SHP77 treated with DMSO at 0.1 percent for 48 hours (cell line): Measurements from ENCODE around the gene MAPKAP1.

Source experiments
- DNase-seq: peaks from one replicate; lab custom pipeline; 2025; lab: John Stamatoyannopoulos, UW

MAPKAP1 gene

DNA sequence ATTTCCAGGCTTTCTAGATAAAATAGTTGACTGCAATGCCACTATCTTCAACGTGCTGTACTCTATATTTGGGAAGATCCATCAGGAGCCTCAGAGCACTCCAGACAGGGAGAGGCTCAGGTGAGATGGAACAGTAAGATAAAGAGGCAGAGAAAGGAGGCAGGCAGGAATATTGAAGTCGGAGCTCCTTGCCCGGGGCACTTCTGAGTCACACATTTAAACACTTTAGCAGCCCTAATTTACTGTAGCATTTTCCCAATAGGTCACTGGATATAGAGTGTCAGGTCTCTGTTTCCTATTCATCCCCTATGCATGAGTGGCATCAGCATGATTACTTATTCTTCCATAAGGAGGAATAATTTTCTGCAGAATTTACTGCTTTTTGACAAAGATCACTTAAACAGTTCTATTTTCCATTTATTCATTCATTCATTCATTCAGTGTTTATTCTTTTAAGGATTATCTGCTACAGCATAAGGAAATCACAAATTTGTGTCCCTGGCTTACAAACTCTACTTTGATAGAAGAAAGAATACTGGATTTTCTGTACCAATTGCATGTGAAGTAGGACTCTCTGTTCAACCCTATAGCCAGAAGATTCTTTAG is 170.7 kb downstream of the MAPKAP1 start:
- no peak for DNase-seq

DNA sequence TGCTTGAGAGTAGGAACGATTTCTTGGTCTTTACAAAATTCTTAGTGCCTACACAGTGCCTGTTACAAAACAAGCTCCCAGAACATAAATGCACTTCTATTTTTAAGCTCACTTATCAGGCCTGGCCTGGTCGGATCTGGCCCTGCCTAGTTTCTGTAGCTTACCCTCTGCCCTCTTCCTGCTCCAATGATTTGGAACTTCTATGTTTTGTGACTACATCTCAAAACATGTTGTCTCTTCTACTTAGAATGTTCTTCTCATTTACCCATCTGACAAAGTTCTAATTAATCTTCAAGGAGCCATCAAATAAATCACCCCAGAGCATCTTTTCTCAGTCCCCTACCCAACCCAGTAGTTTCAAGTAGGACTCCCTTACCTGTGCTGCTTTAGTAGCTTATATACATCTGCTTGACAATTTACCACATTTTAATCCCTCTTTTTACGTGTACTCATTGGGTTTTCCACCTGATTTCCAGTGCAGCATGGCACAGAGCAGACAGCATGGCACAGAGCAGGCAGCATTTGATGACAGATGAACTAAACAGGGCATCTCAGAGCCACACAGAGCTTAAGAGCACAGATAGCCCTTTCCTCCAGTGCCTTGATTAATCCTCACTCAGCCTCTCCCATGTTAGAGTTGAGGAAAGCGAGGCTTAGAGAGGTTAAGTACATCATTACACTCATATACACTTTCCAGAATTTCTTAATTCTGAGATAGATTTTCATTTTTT is 171.9 kb downstream of the MAPKAP1 start:
- no peak for DNase-seq

DNA sequence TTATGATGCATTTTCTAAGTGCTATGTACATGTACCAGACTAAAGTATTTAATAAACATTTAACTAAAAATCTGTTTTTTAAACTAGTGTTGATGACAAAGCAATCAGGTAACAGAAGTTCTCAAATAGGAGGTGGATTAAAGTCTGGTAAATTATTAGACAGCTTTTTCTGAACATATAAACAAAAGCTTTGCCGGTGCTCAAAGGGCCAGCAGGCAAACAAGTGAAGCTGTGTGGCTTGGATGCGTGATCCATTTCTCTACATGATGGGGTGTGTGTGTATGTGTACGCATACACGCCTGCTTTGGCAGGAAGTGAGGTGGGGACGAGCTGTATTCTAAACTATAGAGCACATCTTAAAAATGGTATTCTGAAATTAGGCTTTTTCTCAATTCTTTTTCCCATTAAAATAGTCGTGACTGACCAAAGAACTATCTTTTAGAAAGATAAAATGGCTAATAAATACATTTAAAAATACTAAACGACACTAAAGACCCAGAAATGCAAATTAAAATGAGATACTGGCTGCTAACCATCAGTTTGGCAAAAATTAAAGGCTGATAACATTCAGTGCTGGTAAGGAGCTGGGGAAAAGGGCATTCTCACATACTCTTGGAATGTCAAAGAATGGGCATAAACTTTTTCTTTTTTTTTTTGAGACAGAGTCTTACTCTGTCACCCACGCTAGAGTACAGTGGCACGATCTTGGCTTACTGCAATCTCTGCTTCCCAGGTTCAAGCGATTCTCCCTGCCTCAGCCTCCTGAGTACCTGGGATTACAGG is 174.0 kb downstream of the MAPKAP1 start:
- DNase-seq = no peak

DNA sequence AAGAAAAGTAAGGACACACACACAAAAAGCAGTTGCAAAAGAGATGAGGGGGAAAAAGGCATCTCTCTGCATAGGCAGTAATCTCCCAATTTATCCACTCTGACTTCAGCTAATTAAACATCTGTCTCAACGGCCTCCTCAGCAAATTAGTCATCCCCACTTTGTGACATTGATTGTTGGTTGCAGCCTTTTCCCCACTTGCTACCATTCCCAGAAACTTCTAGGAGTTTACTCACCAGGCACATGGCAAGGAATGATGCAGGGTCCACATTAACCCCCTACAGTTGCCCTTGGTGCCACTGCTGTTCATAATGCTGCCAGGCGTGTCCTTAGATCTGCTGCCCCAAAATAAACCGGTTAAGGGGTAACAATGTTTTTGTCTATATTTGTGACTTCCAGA is 174.6 kb downstream of the MAPKAP1 start:
- DNase-seq = no peak

DNA sequence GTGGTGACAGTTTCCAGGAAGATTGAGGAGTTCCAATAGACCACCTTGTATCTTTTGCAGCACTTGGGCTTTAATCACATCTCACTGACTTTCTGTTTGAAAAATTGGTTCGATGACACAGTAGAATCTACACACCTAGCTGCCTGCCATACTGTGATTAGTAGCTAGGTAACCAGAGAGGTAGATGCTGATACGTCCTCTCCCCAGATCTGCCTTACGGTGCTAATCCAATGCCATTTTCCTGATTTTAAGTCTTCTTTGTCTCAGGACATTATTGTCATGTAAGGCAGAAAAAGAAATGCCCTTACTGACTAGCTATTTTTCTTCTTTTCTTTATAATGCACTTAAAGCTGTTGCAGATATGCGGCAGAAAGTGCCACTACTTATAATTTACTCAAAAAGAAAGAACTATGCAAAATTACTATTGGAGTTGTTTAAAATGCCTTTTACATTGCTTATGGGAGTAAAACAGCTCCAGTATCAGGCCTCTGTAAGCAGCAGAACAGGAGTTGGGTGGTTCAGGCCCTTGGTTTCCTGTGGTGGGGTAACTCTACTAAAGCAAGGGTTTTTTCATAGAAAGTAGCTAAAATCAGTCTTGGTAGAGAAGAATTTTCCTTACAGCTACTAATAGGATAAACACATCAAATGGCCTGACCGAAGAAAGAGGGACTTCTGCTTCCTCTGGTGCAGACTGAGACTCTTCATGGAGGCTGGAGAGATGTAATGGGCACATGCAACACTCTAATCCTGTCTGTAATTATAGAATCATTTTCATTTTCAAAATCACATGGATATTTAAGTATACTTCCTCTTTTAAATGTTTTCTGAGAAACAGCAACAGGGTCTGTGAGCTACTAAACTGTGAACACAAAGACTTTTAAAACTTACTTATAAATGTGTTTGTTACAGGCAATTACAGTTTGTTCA is 177.2 kb downstream of the MAPKAP1 start:
- DNase-seq = no peak

DNA sequence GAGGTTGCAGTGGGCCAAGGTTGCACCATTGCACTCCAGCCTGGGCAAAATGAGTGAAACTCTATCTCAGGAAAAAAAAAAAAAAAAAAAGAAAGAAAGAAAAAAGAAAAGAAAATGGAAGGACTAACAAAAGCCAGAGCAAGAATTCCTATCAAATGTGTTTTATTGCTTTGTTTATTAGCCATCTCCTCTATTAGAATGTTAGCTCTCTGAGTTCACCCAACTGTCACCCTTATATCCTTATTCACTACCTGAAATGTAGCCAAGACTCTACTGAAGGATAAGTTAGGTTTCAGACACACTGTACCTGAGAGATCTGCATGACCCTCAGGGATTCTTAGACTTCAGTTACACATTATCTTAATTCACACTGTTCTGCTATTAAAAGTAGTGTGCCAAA is 177.9 kb downstream of the MAPKAP1 start:
- DNase-seq = no peak

DNA sequence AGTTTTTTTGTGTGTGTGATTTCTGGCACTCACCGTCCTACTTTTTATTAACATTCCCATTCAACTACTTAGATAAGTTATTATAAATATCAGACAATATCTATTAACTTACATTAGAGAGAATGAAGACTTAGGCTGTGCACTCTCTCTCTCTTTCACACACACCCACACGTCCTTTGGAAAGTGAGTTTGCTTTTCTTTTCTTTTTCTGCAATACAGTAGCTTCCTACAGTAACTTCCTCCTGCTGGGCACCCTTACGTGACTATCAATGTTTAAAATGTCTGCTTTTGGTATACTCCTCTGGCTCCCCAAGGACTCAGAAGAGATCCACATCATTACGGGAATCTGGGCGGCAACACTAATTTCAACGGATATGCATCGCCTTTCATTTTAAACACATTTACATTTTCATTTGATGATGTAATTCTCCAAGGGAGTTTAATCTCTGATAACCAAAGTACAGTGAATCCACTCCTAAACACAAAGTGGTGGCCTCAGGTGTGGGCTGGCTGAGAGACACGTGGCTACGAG is 179.5 kb downstream of the MAPKAP1 start:
- DNase-seq = no peak

DNA sequence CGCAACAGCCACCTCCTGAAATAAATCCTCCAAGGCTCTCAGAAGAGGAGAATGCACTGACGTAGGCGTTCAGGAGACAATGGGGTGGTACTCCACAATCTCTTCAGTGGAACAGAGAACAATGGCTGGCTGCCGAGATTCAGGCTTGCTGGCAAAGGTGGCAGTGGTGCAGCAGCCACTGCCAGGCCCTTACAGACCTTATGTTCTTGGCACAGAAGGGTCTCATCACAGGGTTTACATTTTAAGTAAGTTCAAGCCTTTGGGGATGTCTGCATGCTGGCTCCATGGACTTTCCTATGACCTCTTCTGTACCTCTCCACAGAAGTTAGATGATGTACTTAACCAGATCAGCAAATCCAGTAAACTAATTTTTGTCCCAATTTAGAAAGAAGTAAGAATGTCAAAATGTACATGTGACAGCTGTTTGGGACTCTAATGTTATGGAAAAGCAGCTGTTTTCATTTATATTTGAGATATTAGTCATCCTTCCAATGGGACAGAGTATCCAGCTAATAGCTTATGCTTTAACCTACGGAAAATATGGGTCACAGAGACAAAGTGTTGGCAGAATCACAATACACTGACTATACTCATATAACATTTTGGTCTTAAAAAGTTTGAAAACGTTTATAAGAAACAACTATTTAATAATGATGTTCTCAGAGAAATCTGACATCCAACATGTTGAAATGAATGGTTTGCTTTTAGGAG is 180.9 kb downstream of the MAPKAP1 start:
- DNase-seq = no peak

DNA sequence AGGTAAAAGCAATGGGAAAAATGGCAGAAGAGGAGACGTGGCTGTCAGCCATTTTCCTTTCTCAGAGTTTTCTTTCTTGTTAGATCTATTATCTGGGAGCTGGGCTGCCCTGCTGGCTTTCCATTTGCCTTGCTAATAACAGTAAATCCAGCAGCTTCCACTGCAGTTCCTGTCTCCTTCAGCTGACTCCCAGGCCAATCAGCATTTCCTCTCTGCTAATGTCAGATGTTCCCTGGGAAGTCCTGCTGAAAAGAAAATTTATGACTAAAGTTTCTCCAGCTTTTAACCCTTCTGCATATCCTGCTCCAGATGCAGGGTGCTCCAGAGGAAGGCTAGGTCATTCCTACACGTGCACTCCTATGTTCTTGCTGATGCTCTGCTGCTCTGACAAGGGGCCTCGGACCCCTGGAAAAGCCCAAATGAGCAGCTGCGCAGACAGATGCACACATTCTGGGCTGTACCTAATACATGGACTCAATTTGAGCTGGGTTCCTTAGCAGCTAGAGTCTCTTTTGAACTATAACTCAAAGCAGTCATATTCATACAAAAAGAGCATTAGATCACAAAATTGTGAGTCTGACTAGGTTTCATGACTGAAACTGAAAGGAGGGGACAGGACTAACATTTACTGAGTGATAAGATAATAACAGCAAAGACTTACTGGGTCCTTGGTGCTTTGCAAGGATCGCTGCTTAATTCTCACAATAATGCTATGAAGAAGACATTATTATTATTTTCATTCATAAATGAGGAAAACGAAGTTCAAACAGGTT is 182.2 kb downstream of the MAPKAP1 start:
- no peak for DNase-seq

DNA sequence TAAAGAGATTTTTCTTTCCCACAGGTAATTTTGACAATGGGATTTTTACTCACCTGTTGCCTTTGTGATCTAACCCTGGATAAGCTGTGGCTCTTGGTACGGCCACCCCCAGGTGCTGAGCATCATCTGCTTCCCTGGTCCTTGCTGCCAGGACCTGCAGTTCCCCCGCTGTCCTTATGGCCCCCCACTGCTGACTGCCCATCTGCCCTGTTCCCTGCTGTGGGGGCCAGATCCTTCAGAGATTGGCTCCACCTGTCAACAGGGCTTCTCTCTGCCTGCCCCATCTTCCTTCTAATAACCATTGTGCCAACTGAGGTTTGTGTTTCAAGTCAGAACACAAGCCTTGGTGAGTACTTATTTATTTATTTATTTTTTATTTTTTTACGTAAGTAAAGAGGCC is 183.3 kb downstream of the MAPKAP1 start:
- no peak for DNase-seq

DNA sequence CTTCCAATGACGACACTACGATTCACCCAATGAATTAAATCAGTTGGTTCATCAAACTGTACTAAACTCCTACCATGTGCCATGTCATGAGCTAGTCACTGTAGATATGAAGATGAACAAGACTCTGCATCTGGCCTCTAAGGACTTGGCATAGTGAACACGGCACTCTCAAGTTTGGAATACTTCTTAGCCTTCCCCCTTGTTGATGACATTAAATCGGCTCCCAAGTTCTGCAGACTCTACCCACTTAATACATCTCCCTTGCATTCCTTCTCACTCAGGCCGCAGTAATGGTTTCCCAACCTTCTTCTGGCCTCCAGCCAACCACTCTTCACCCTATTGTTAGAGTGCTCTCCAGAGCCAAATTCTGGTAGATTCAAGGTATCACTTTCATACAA is 184.7 kb downstream of the MAPKAP1 start:
- DNase-seq = no peak

DNA sequence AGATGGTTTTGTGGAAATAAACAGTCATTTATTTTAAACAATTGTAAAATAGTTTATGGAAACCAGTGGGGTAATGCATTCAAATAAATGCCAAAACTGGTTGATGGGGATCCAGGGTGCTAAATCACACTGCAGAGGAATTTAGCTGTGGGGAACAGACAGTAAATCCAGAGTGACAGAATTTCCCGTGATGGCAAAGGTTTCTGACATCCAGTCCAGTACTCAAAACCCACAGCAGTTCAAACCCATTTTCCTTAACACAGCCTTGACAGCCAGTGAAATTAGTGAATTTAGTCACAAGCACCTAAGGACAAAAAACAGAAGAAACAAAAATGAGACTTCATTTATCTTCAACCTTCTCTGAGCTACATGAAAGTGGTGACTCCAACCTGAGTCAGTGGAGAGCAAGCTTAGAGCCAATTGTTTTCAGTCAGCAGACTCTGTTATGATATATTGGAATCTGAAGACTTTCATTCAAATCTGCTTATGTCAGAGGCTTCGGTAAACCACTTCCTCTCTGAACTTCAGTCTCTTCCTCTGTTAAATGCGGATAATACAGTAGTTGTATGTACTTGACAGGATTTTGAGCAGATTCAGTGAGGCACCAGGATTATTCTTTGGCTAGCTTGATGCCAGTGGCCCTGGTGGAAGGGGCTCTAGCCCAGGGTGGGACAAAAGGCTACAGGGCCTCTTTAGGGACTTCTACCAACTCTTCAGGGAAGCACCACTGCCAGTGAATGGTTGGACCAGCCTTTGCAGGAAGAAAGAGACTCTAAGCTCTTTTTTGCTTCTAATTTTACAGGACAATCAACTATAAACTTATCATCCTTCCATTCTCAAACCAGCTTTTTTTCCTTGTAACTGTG is 185.3 kb downstream of the MAPKAP1 start:
- DNase-seq = no peak

DNA sequence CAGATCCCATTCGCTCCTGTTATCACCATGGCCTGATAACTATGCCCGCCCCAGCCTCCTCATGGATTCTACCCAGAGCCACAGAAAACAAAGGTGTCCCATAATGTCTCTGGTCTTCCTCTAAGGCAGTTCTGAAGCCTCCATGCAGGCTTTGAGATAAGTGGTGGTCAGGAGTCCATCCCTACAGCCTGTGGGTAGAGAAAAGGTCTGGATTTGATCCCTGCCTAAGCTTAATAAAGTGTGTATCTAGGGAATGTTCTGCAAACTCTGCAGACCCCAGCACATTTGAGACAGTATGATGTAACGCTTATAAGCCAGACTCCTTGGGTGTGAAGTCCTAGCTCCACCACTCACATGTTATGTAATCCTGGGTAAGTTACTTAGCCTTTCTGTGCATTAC is 187.3 kb downstream of the MAPKAP1 start:
- no peak for DNase-seq

DNA sequence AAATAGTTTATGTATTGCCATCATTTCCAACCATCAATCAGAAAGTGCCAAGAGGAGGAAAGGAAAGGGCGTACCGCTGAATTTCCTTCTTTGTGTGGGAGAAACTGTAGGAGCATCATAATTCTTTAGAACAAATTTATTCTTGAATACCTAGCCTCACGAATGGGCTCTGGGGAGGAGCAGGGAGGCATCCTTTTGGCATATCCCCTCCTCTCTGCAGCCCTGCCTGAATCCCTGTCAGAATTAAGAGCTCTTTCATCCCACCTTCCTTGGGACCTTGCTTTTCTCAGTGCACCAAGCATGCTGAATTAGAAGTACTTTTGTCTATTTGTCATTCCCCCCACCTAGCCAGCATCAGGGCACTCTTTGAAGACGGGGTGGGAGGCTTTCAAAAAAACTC is 189.4 kb downstream of the MAPKAP1 start:
- no peak for DNase-seq

DNA sequence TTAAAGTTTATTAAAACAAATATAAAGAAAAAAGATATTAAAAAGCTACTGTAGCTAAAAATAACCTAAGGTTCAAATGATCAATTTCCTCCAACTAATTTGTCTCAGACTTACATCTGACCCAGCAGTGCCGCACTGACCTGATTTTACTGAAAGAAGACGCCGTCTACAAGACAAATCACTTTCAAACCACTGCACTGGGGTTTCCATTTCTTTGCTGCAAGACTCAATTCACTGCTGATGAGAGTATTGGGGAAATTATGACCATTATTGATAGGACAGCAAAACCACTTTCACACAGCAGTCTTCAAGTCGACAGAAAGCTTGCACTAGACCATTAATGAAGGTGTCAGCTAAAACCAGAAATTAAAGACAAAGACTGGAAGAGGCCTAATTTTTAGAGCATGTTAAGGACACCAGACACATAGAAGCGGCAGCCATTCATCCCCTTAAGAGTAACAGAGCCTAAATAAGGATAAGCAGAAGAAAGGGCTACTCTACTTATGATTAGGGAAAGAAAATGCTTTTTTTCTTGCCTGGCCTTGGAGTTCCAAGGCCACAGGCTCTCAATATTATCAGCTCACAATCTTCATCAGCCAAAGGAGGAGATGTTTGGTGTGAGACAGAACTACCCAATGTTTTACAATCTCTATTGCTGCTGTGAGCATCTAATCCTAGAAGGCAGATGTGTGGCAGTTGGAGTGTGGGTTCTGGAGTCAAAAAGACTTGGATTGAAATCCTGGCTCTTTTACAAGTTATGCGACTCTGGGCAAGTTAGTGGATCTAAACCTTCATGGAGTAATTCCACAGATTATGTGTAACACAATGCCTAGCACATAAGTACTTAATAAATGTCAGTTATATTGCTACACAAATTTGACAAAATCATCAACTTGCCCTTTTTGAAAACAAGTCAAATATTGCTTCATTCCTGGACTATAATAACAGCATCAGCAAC is 190.7 kb downstream of the MAPKAP1 start:
- DNase-seq = no peak

DNA sequence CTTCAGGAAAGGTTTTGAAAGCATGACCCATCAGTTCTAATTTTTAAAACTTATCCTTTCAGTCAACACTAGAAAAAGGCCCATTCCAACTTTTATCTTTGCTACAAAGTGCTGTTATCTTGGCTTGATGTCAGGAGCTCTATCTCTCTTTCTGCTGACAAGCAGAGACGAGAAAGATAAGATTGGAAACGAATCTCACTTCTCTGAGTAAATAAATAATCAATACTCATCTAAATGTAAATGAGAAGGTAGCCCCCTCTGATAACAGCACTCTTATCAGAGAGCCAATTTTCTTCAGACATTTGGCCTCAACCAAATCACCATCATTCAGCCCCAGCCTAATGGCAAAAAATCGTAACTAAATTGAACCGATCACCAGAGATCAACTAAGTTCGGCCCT is 191.7 kb downstream of the MAPKAP1 start:
- no peak for DNase-seq

DNA sequence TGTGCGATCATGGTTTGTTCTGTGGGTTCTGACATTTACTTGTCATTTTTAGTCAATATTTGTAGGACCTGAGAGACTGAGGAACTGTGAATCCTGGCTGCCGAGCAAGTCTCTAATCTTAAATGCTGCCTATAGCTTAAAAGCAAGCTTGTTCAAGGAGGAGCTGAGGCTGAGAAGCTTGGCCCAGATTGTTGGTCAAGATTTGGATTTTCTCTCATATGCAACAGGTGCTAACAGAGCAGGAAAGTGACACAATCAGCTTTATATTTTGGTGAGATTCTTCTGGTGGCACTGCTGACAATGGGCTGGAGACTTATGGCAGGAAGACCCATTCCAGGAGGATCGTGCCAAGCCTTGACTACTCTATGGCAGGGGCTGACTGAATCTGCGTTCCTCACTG is 192.5 kb downstream of the MAPKAP1 start:
- no peak for DNase-seq

DNA sequence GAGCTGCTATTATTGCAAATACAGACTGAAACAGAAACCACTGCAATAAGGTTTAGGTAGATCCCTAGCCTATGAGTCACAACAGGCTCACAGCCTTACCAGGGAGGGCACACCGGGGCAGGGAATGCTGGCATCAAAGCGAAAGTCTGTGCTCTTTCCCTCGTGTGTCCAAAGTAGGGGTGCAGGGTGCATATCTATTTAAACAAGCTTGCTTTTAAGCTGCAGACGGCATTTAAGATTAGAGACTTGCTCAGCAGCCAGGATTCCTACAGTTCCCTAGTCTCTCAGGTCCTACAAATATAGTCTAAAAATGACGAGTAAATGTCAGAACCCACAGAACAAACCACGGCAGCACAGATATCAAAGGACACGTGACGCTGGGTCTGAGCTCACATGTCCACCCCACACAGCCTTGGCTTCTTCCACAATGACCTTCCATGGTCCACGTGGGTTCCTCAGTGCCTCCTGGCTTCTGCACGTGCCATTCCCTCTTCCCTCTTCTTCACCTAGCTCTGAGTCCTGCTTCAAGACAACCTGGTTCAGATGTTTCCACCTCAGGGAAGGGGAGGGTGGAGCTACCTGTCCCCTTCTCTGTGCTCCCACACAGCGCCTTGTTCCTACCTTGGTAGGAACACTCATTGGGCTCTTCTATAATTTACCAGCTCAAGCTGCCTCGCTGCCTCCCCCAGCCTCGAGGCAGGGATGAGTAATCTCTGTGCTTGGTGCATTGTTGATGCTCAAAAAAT is 193.2 kb downstream of the MAPKAP1 start:
- DNase-seq = no peak
